Liver (tissue), 9 donors: ENCODE measurements around the gene TBC1D10A. TPM values are rescaled to one million over a fixed set of nuclear protein-coding genes. Genes with fewer than 3 reads are reported as not detected.

ENCODE experiments used
- DNase-seq: peaks from one replicate; pipeline ENCODE4 v3.0.0-alpha.2; 2017; ENCODE audit warnings: low spot score
- H3K27ac ChIP-seq, 2 donors: one replicate each; pipeline ENCODE4 v1.7.0; 2013; ENCODE audit warnings: inconsistent platforms in 2 of 2, low read length in 2 of 2, control low read depth in 1 of 2, low read depth in 1 of 2, mild to moderate bottlenecking in 1 of 2
- H3K27me3 ChIP-seq, 4 donors: one replicate each; pipeline versions ENCODE4 v1.6.1 to v1.7.0; 2013; ENCODE audit warnings: low read length in 3 of 4, inconsistent platforms in 1 of 4, mild to moderate bottlenecking in 1 of 4, moderate library complexity in 1 of 4; ENCODE audit not compliant: control insufficient read depth in 4 of 4, insufficient read depth in 4 of 4
- H3K36me3 ChIP-seq, 4 donors: one replicate each; pipeline versions ENCODE4 v1.6.1 to v1.7.0; 2013; ENCODE audit warnings: low read length in 3 of 4, mild to moderate bottlenecking in 3 of 4, low read depth in 1 of 4, moderate library complexity in 1 of 4; ENCODE audit not compliant: control insufficient read depth in 4 of 4, insufficient read depth in 3 of 4
- H3K4me1 ChIP-seq, 4 donors: one replicate each; pipeline versions ENCODE4 v1.6.1 to v1.7.0; 2013; ENCODE audit warnings: low read length in 3 of 4, mild to moderate bottlenecking in 3 of 4, moderate library complexity in 1 of 4; ENCODE audit not compliant: control insufficient read depth in 4 of 4, insufficient read depth in 4 of 4
- H3K4me3 ChIP-seq, 3 donors: one replicate each; pipeline versions ENCODE4 v1.6.1 to v1.7.0; 2013; ENCODE audit warnings: low read length in 3 of 3, control low read depth in 1 of 3, low read depth in 1 of 3, mild to moderate bottlenecking in 1 of 3
- H3K9ac ChIP-seq, 2 donors: one replicate each; pipeline ENCODE4 v1.7.0; 2013; ENCODE audit warnings: low read length in 2 of 2, mild to moderate bottlenecking in 2 of 2, moderate library complexity in 2 of 2, control low read depth in 1 of 2, low read depth in 1 of 2
- H3K9me3 ChIP-seq, 4 donors: one replicate each; pipeline versions ENCODE4 v1.6.1 to v1.7.0; 2013; ENCODE audit warnings: low read length in 3 of 4; ENCODE audit not compliant: control insufficient read depth in 4 of 4
- ATF3 ChIP-seq: IDR thresholded peaks from 2 replicates; pipeline ENCODE4 v1.6.1; 2016; ENCODE audit warnings: antibody characterized with exemption
- EGR1 ChIP-seq, 2 donors: IDR thresholded peaks; 2 replicates each; pipeline ENCODE4 v1.6.1; 2016 to 2018; ENCODE audit warnings: antibody characterized with exemption in 2 of 2, low read depth in 2 of 2
- FOXA1 ChIP-seq: IDR thresholded peaks from 2 replicates; pipeline ENCODE4 v1.6.1; 2016; ENCODE audit warnings: antibody characterized with exemption
- FOXA2 ChIP-seq: IDR thresholded peaks from 2 replicates; pipeline ENCODE4 v1.6.1; 2016; ENCODE audit warnings: antibody characterized with exemption
- GABPA ChIP-seq, 2 donors: IDR thresholded peaks in 1 of 2; conservative IDR thresholded peaks in 1 of 2; 2 replicates each; pipeline ENCODE4 v1.6.1; 2016; ENCODE audit warnings: antibody characterized with exemption in 2 of 2, mild to moderate bottlenecking in 1 of 2, moderate library complexity in 1 of 2
- HNF4A ChIP-seq, 2 donors: conservative IDR thresholded peaks; 2 replicates each; pipeline ENCODE4 v1.6.1; 2016; ENCODE audit warnings: antibody characterized with exemption in 2 of 2, mild to moderate bottlenecking in 2 of 2
- NR2F2 ChIP-seq: IDR thresholded peaks from 2 replicates; pipeline ENCODE4 v1.6.1; 2016; ENCODE audit warnings: antibody characterized with exemption
- RAD21 ChIP-seq, 2 donors: IDR thresholded peaks; 2 replicates each; pipeline ENCODE4 v1.6.1; 2016; ENCODE audit warnings: antibody characterized with exemption in 2 of 2, mild to moderate bottlenecking in 2 of 2
- REST ChIP-seq: IDR thresholded peaks from 2 replicates; pipeline ENCODE4 v1.6.1; 2016; ENCODE audit warnings: antibody characterized with exemption, mild to moderate bottlenecking
- RXRA ChIP-seq, 2 donors: IDR thresholded peaks; 2 replicates each; pipeline ENCODE4 v1.6.1; 2017 to 2018; ENCODE audit warnings: antibody characterized with exemption in 2 of 2, mild to moderate bottlenecking in 1 of 2
- SP1 ChIP-seq: IDR thresholded peaks from 2 replicates; pipeline ENCODE4 v1.6.1; 2018; ENCODE audit warnings: antibody characterized with exemption, mild to moderate bottlenecking
- TAF1 ChIP-seq: conservative IDR thresholded peaks from 2 replicates; pipeline ENCODE4 v1.6.1; 2016; ENCODE audit warnings: antibody characterized with exemption, mild to moderate bottlenecking
- YY1 ChIP-seq: IDR thresholded peaks from 2 replicates; pipeline ENCODE4 v1.6.1; 2016; ENCODE audit warnings: antibody characterized with exemption, mild to moderate bottlenecking
- WGBS: extraction: QIAGEN DNeasy Blood & Tissue Kit; methylation state at CpG from one replicate; pipeline ENCODE4 v1.1.7; 2013; 5-methylcytosine and 5-hydroxymethylcytosine counted together
- polyA plus RNA-seq, 2 donors: library from polyadenylated mRNA; stranded (reverse) in 1 of 2; unstranded in 1 of 2; fragments of 200-250 nt in 1 of 2; fragments of >200 nt in 1 of 2; fragmentation: Nextera tagmentation in 1 of 2; extraction: Ambion mirVana in 1 of 2; gene quantifications; one replicate each; pipeline versions ENCODE4 v1.2.1 to v1.2.3, GENCODE V29; 2013 to 2015
- total RNA-seq, 2 donors: library from RNA; depleted of rRNA; stranded (reverse); fragments of >200 nt; gene quantifications; one replicate each; pipeline ENCODE4 v1.2.3, GENCODE V29; 2014
- TF ChIP-seq, protein P1 (sequence below): IDR thresholded peaks from 2 replicates; pipeline ENCODE4 v1.6.1; 2016; ENCODE audit warnings: antibody characterized with exemption
- TF ChIP-seq, protein P2 (sequence below): IDR thresholded peaks from 2 replicates; pipeline ENCODE4 v1.6.1; 2016; ENCODE audit warnings: antibody characterized with exemption
- donor health status: healthy.
- donor health status: healthy.
- donor health status: healthy.
- donor health status: healthy.
- donor health status: healthy.

Gene TBC1D10A
- total and polyA plus RNA-seq, 4 donors: 3.6 to 9.2 (median 8.2) TPM

DNA sequence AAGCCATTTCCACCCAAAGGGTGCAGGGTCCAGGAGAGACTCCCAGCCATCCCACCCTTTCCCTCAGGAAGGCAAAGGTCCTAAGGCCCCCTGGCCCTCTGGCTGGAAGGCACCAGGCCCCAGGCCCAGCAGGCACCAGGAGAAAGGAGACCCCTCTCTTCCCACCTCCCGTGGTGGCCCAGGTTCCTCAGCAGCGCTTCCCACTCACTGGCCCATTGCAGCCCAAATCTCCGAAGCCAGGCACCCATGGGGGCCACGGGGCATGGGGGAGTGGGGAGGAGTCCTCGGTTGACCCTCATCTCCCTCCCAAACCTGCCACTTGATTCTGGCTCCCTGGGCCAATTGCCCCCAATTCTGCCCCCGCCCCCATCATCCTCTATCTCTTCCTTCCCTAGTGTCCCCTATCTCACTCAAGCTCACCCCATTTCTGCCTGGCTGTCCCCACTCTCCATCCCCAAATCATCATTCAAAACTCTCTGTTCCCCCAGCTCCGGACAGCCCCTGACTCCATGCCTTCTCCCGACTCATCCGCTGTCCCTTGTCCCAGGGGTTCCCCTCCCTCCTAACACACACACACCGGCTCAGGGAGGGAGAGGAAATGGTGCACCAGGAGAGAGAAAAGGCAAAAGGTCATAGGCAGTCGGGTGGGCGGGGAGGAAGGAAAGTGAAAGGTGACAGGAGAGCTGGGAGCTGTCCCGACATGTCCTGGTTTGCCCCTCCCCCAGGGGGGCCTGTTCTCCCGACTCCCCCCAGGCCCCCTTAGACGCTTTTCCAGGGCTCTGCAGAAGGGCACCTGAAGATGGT, 81.4 kb downstream of the TBC1D10A start:
- Histone ChIP-seq H3K4me3 (peak overlapping the region in 2 of 3 donors; percentile 12 to 47), H3K36me3 (no peaks in the 10 kb centered on the region), H3K4me1 (peaks cover 3 to 19% (median 13%) of the 10 kb centered on the region in 4 donors), H3K9me3 (no peaks in the 10 kb centered on the region), H3K27me3 (peaks cover 0 to 7% (median 2%) of the 10 kb centered on the region in 4 donors), H3K9ac (no peak overlapping the region), H3K27ac (no peak overlapping the region)
- WGBS: 45% methylated on average over 15 of the region's 15 CpGs
- no peak for TF ChIP-seq ATF3
- TF ChIP-seq SP1: no peak
- DNase-seq: no peak

DNA sequence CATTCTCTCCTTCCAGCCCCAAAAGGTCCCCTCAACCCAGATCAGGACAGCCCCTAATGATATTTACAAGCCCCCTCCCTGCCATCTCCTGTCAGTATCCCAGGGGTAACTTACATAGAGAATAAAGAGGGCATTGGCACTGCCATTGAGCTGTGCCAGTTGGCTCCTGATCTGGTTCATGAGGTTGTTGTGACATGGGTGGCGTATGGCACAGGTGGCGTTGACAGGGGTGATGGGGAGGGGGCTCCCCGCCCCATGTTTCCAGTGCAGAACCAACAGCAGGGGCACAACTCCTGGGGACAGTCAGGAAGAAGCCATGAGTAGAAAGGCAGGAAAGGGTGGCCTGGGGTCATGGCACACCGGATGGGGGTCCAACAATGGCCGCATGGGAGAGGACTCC, 82.1 kb downstream of the TBC1D10A start:
- Histone ChIP-seq H3K36me3 (no peaks in the 10 kb centered on the region), H3K4me1 (peaks cover 3 to 19% (median 13%) of the 10 kb centered on the region in 4 donors), H3K9me3 (no peaks in the 10 kb centered on the region), H3K4me3 (no peak overlapping the region), H3K27ac (no peak overlapping the region), H3K27me3 (peaks cover 0 to 7% (median 2%) of the 10 kb centered on the region in 4 donors), H3K9ac (no peak overlapping the region)
- 95% methylated on average over 5 of the region's 5 CpGs for WGBS
- no peak for DNase-seq
- TF ChIP-seq FOXA1: no peak
- TF ChIP-seq RXRA (IDR thresholded peaks at IDR 0.05): no peak
- no peak for TF ChIP-seq RAD21 (IDR thresholded peaks at IDR 0.05)
- TF ChIP-seq, protein P1, sequence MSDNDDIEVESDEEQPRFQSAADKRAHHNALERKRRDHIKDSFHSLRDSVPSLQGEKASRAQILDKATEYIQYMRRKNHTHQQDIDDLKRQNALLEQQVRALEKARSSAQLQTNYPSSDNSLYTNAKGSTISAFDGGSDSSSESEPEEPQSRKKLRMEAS: no peak
- no peak for TF ChIP-seq EGR1 (IDR thresholded peaks at IDR 0.05; ENCODE audit: low read depth in 2 of 2)
- TF ChIP-seq NR2F2: no peak
- no peak for TF ChIP-seq REST
- TF ChIP-seq GABPA (IDR thresholded peaks at IDR 0.05 in 1 of 2, conservative IDR thresholded peaks at IDR 0.05 in 1 of 2): no peak

- DNase-seq: no peak
- Histone ChIP-seq H3K4me3 (no peak overlapping the region), H3K9me3 (no peaks in the 10 kb centered on the region), H3K27ac (no peak overlapping the region), H3K36me3 (no peaks in the 10 kb centered on the region), H3K27me3 (peaks cover 0 to 7% (median 2%) of the 10 kb centered on the region in 4 donors), H3K4me1 (peaks cover 3 to 19% (median 13%) of the 10 kb centered on the region in 4 donors), H3K9ac (no peak overlapping the region)
- no peak for TF ChIP-seq ATF3
- TF ChIP-seq RXRA (IDR thresholded peaks at IDR 0.05): no peak
- no peak for TF ChIP-seq REST
- TF ChIP-seq, protein P2, sequence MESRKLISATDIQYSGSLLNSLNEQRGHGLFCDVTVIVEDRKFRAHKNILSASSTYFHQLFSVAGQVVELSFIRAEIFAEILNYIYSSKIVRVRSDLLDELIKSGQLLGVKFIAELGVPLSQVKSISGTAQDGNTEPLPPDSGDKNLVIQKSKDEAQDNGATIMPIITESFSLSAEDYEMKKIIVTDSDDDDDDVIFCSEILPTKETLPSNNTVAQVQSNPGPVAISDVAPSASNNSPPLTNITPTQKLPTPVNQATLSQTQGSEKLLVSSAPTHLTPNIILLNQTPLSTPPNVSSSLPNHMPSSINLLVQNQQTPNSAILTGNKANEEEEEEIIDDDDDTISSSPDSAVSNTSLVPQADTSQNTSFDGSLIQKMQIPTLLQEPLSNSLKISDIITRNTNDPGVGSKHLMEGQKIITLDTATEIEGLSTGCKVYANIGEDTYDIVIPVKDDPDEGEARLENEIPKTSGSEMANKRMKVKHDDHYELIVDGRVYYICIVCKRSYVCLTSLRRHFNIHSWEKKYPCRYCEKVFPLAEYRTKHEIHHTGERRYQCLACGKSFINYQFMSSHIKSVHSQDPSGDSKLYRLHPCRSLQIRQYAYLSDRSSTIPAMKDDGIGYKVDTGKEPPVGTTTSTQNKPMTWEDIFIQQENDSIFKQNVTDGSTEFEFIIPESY: no peak
- TF ChIP-seq RAD21 (IDR thresholded peaks at IDR 0.05): no peak
- no peak for TF ChIP-seq TAF1
- no peak for TF ChIP-seq FOXA2
- TF ChIP-seq HNF4A (conservative IDR thresholded peaks at IDR 0.05): no peak
- TF ChIP-seq EGR1 (IDR thresholded peaks at IDR 0.05; ENCODE audit: low read depth in 2 of 2): no peak
- TF ChIP-seq SP1: no peak
- no peak for TF ChIP-seq NR2F2
- no peak for TF ChIP-seq FOXA1
- no peak for TF ChIP-seq GABPA (IDR thresholded peaks at IDR 0.05 in 1 of 2, conservative IDR thresholded peaks at IDR 0.05 in 1 of 2)
- no peak for TF ChIP-seq YY1
- TF ChIP-seq, protein P1: no peak
- 95% methylated on average over 10 of the region's 10 CpGs for WGBS
These were observed 82.7 kb downstream of the TBC1D10A start for GRCh38 chr22:30244066-30244465.
